Karpas-422 (cell line): Measurements from ENCODE around the gene CD24. TPM values are rescaled to one million over a fixed set of nuclear protein-coding genes. Genes with fewer than 3 reads are reported as not detected.
"Not testable (repeated sequence)": the region's sequence is repeated elsewhere in the genome, so short reads cannot be mapped to it uniquely, and the experiment has no call there.

ENCODE experiments used
- DNase-seq: peaks from one replicate; pipeline ENCODE4 v3.0.0-alpha.2; 2015
- H2AFZ ChIP-seq: fragments of 200-600 bp; sonication (generic); 2 replicates; pipeline ENCODE4 v1.6.1; 2014; ENCODE audit warnings: antibody characterized with exemption, low read length, mixed read lengths
- H3K27ac ChIP-seq: fragments of 200-600 bp; sonication (generic); 2 replicates; pipeline ENCODE4 v1.5.1; 2014; ENCODE audit warnings: mild to moderate bottlenecking, low read length, moderate library complexity
- H3K27me3 ChIP-seq: fragments of 200-600 bp; sonication (generic); 2 replicates; pipeline ENCODE4 v1.6.1; 2014; ENCODE audit warnings: low read length, mixed read lengths
- H3K36me3 ChIP-seq: fragments of 200-600 bp; sonication (generic); 2 replicates; pipeline ENCODE4 v1.6.1; 2014; ENCODE audit warnings: low read length, mixed read lengths; ENCODE audit not compliant: insufficient read depth
- H3K4me1 ChIP-seq: fragments of 200-600 bp; sonication (generic); 2 replicates; pipeline ENCODE4 v1.6.1; 2014; ENCODE audit warnings: mild to moderate bottlenecking, low read length, mixed read lengths
- H3K4me2 ChIP-seq: fragments of 200-600 bp; sonication (generic); 2 replicates; pipeline ENCODE4 v1.6.1; 2014; ENCODE audit warnings: low read length, low read depth, mild to moderate bottlenecking; ENCODE audit not compliant: poor library complexity, severe bottlenecking
- H3K4me3 ChIP-seq: fragments of 200-600 bp; sonication (generic); 2 replicates; pipeline ENCODE4 v1.5.1; 2014; ENCODE audit warnings: mild to moderate bottlenecking, antibody characterized with exemption, low read length, mixed read lengths
- H3K79me2 ChIP-seq: fragments of 200-600 bp; sonication (generic); 2 replicates; pipeline ENCODE4 v1.6.1; 2014; ENCODE audit warnings: mild to moderate bottlenecking, low read length, mixed read lengths
- H3K9ac ChIP-seq: fragments of 200-600 bp; sonication (generic); 2 replicates; pipeline ENCODE4 v1.6.0; 2014; ENCODE audit warnings: low read length
- H3K9me2 ChIP-seq: fragments of 200-600 bp; sonication (generic), shearing (Covaris generic); replicated peaks from 2 replicates; pipeline ENCODE4 v1.6.0; 2014; ENCODE audit warnings: mild to moderate bottlenecking, low read length, moderate library complexity; ENCODE audit not compliant: insufficient read depth
- H3K9me3 ChIP-seq: fragments of 300-700, 200-600 bp; sonication (generic); 2 replicates; pipeline ENCODE4 v1.6.1; 2014; ENCODE audit warnings: low read length, mixed read lengths
- H4K20me1 ChIP-seq: fragments of 200-600 bp; sonication (generic); 2 replicates; pipeline ENCODE4 v1.6.1; 2014; ENCODE audit warnings: mild to moderate bottlenecking, antibody characterized with exemption, low read length, low read depth; ENCODE audit not compliant: insufficient read depth
- total RNA-seq: library from RNA; depleted of rRNA; stranded (reverse); fragments of >200 nt; shearing (Covaris generic); gene quantifications from 2 replicates; pipeline ENCODE4 v1.2.3, GENCODE V29; 2014; ENCODE audit warnings: low replicate concordance

Gene CD24
- total RNA-seq, 1 experiment from 2014 or later = 1,213 TPM

- H3K27ac ChIP-seq = peak overlapping the region; percentile 88
- H3K4me2 ChIP-seq = peak overlapping the region; percentile 95
- H4K20me1 ChIP-seq = peaks cover 30% of the 10 kb centered on the region
- H3K9me3 ChIP-seq = no peaks in the 10 kb centered on the region
- peaks cover 35% of the 10 kb centered on the region for H3K79me2 ChIP-seq
- H3K27me3 ChIP-seq = no peaks in the 10 kb centered on the region
- no peaks in the 10 kb centered on the region for H3K9me2 ChIP-seq
- peak; percentile 88 for DNase-seq
- H3K4me1 ChIP-seq = peaks cover 53% of the 10 kb centered on the region
- H3K4me3 ChIP-seq = peak overlapping the region; percentile 95
- peaks cover 29% of the 10 kb centered on the region for H3K36me3 ChIP-seq
- no peak overlapping the region for H2AFZ ChIP-seq
- H3K9ac ChIP-seq = peak overlapping the region; percentile 97
Measured at GRCh38 chr6:106974999-106975737, 639 bp upstream of the CD24 start.

- H3K4me3 ChIP-seq = peak overlapping the region; percentile 98
- H3K9ac ChIP-seq = peak overlapping the region; percentile 97
- peak; percentile 76 for DNase-seq
- peaks cover 34% of the 10 kb centered on the region for H4K20me1 ChIP-seq
- H3K4me2 ChIP-seq = peak overlapping the region; percentile 76
- H3K9me3 ChIP-seq = no peaks in the 10 kb centered on the region
- peaks cover 44% of the 10 kb centered on the region for H3K4me1 ChIP-seq
- peaks cover 35% of the 10 kb centered on the region for H3K79me2 ChIP-seq
- H2AFZ ChIP-seq = no peak overlapping the region
- H3K36me3 ChIP-seq = peaks cover 29% of the 10 kb centered on the region
- H3K9me2 ChIP-seq = no peaks in the 10 kb centered on the region
- peak overlapping the region; percentile 94 for H3K27ac ChIP-seq
- H3K27me3 ChIP-seq = no peaks in the 10 kb centered on the region
Measured at GRCh38 chr6:106973836-106974335, 643 bp downstream of the CD24 start.

- Histone ChIP-seq H2AFZ (no peak overlapping the region), H3K9me2 (no peaks in the 10 kb centered on the region), H3K4me1 (peaks cover 38% of the 10 kb centered on the region), H3K9me3 (no peaks in the 10 kb centered on the region), H3K27ac (peak overlapping the region; percentile 94), H4K20me1 (peaks cover 37% of the 10 kb centered on the region), H3K9ac (peak overlapping the region; percentile 97), H3K4me2 (peak overlapping the region; percentile 76), H3K27me3 (no peaks in the 10 kb centered on the region), H3K4me3 (peak overlapping the region; percentile 98), H3K36me3 (peaks cover 29% of the 10 kb centered on the region), H3K79me2 (peaks cover 35% of the 10 kb centered on the region)
- peak; percentile 67 for DNase-seq
Measured at GRCh38 chr6:106973018-106973835, 1.3 kb downstream of the CD24 start.

- H3K27ac ChIP-seq = peak overlapping the region; percentile 94
- peak overlapping the region; percentile 97 for H3K9ac ChIP-seq
- peak overlapping the region; percentile 98 for H3K4me3 ChIP-seq
- no peaks in the 10 kb centered on the region for H3K9me2 ChIP-seq
- peak overlapping the region; percentile 76 for H3K4me2 ChIP-seq
- peaks cover 29% of the 10 kb centered on the region for H3K36me3 ChIP-seq
- peaks cover 37% of the 10 kb centered on the region for H3K4me1 ChIP-seq
- H3K79me2 ChIP-seq = peaks cover 35% of the 10 kb centered on the region
- DNase-seq = peak; percentile 61
- peaks cover 37% of the 10 kb centered on the region for H4K20me1 ChIP-seq
- no peaks in the 10 kb centered on the region for H3K27me3 ChIP-seq
- no peaks in the 10 kb centered on the region for H3K9me3 ChIP-seq
- no peak overlapping the region for H2AFZ ChIP-seq
Measured at GRCh38 chr6:106972500-106972899, 2.0 kb downstream of the CD24 start.

GRCh38 chr6:106970769-106971168 lies 3.8 kb downstream of the CD24 start:
- H3K79me2 ChIP-seq = peaks cover 30% of the 10 kb centered on the region

GRCh38 chr6:106967936-106968555 lies 6.5 kb downstream of the CD24 start:
- peaks cover 15% of the 10 kb centered on the region for H3K36me3 ChIP-seq
- H3K4me2 ChIP-seq = no peak overlapping the region
- no peaks in the 10 kb centered on the region for H3K9me3 ChIP-seq
- no peak overlapping the region for H3K4me3 ChIP-seq
- no peaks in the 10 kb centered on the region for H3K27me3 ChIP-seq
- H3K9me2 ChIP-seq = no peaks in the 10 kb centered on the region
- no peak overlapping the region for H2AFZ ChIP-seq
- peaks cover 13% of the 10 kb centered on the region for H3K79me2 ChIP-seq
- H3K4me1 ChIP-seq = peaks cover 15% of the 10 kb centered on the region
- H4K20me1 ChIP-seq = peaks cover 29% of the 10 kb centered on the region
- H3K27ac ChIP-seq = no peak overlapping the region
- H3K9ac ChIP-seq = no peak overlapping the region
- DNase-seq = peak; percentile 69

More at GRCh38 chr6:106970769-106971168, 3.8 kb downstream of the CD24 start:
- not testable (repeated sequence) for DNase-seq, H2AFZ ChIP-seq, H3K4me2 ChIP-seq, H3K9ac ChIP-seq, H3K9me2 ChIP-seq, H3K27ac ChIP-seq, H3K4me3 ChIP-seq, H3K27me3 ChIP-seq, H3K9me3 ChIP-seq
- H3K4me1 ChIP-seq = peaks cover 20% of the 10 kb centered on the region
- H4K20me1 ChIP-seq = peaks cover 43% of the 10 kb centered on the region
- peaks cover 29% of the 10 kb centered on the region for H3K36me3 ChIP-seq

GRCh38 chr6:106966671-106967640 lies 7.6 kb downstream of the CD24 start:
- Histone ChIP-seq H3K79me2 (peaks cover 3% of the 10 kb centered on the region; the same call in 1 of the 2 replicates), H2AFZ (no peak overlapping the region), H3K9me2 (no peaks in the 10 kb centered on the region), H3K36me3 (peaks cover 5% of the 10 kb centered on the region), H3K9me3 (no peaks in the 10 kb centered on the region), H3K4me3 (no peak overlapping the region), H3K4me1 (peaks cover 4% of the 10 kb centered on the region), H3K27me3 (no peaks in the 10 kb centered on the region), H3K4me2 (no peak overlapping the region), H4K20me1 (peaks cover 18% of the 10 kb centered on the region), H3K27ac (no peak overlapping the region), H3K9ac (no peak overlapping the region)
- peak; percentile 54 for DNase-seq
